Activated naive CD4-positive, alpha-beta T cell treated with anti-CD3 and anti-CD28 coated beads, Interleukin-2, amount 50 U/mL, for 72 hours (primary cell): ENCODE results near the gene KLF1. TPM values are rescaled to one million over a fixed set of nuclear protein-coding genes. Genes with fewer than 3 reads are reported as not detected.
"Not testable (repeated sequence)": the region's sequence is repeated elsewhere in the genome, so short reads cannot be mapped to it uniquely, and the experiment has no call there.

ENCODE experiments used
- ATAC-seq, 2 donors: fragments of 150-1000 bp; cut with Tn5 transposase; 2 replicates each; pipeline ENCODE4 v1.10.0; 2021; ENCODE audit warnings: mild to moderate bottlenecking in 2 of 2, moderate library complexity in 2 of 2
- DNase-seq, 2 donors: peaks; one replicate each; pipeline ENCODE4 v3.0.0; 2021 to 2022; ENCODE audit warnings: low spot score in 2 of 2
- H3K27ac Mint-ChIP-seq, 2 donors: one replicate each; pipeline ENCODE4 v1.8.0; 2022; ENCODE audit warnings: mild to moderate bottlenecking in 2 of 2, mixed read lengths in 2 of 2
- H3K36me3 Mint-ChIP-seq, 2 donors: one replicate each; pipeline ENCODE4 v1.8.0; 2022; ENCODE audit warnings: mixed read lengths in 2 of 2
- H3K9me3 Mint-ChIP-seq, 2 donors: one replicate each; pipeline ENCODE4 v1.8.0; 2022; ENCODE audit warnings: mixed read lengths in 2 of 2
- total RNA-seq, 2 donors: library from RNA; stranded (reverse); gene quantifications; one replicate each; pipeline ENCODE4 v1.2.3, GENCODE V29; 2022

KLF1 gene
- total RNA-seq, 2 donors from 2014 or later: 0.46 to 0.54 TPM

DNA sequence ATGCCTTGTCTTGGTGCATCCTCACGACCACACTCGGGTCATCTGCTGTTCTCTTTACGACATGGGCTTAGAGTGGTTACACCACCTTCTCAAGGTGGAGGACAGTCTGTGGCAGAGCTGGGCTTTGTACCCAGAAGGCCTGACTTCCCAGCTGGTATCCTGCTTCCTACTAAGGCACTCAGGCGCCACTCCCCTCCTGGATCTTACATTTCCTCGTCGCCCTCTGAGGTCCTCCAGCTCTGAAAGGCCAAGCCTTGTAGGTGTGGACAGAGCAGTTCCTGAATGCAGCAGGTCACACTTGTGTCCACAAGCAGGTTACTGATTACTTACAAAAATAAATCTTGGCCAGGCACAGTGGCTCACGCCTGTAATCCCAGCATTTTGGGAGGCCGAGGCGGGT lies 20.2 kb upstream of the KLF1 start:
- ATAC-seq (no peak), DNase-seq (no peak)
- Mint-ChIP-seq H3K27ac (peak overlapping the region in 1 of 2 donors; percentile 22), H3K9me3 (no peaks in the 10 kb centered on the region), H3K36me3 (no peaks in the 10 kb centered on the region)

DNA sequence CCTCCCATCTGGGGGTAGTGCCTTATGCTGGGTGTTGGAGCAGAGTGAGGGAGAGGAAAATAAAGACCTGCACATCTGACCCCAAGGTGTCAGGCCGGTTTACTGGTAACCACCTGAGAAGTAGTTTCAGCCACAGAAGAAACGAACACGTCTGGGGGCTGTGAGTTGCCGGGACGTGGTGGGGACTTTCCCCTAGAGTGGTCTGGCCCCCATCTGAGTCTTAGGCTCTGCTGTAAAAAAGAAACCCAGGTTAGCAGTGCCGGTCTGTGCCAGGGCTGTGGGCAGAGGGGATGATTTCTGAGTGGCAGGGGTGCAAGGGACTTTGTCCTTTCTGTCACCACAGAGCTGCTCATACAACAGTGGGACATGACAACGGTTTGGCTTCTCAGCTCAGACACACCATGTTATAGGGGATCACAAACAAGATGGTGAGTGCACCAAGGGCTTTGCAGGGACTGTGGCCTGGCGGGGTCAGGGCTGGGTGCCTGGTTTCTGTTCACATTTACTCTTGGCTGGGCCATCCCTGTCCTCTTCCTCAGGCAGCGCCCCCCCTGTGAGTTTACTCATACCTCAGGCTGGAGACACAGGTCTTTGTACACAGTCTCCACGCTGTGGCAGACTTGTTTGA lies 13.0 kb upstream of the KLF1 start:
- Mint-ChIP-seq H3K27ac (peak overlapping the region in 1 of 2 donors; percentile 39), H3K9me3 (no peaks in the 10 kb centered on the region), H3K36me3 (no peaks in the 10 kb centered on the region)
- ATAC-seq (peak; percentile 81 to 83), DNase-seq (peak in 1 of 2 donors; percentile 9)

DNA sequence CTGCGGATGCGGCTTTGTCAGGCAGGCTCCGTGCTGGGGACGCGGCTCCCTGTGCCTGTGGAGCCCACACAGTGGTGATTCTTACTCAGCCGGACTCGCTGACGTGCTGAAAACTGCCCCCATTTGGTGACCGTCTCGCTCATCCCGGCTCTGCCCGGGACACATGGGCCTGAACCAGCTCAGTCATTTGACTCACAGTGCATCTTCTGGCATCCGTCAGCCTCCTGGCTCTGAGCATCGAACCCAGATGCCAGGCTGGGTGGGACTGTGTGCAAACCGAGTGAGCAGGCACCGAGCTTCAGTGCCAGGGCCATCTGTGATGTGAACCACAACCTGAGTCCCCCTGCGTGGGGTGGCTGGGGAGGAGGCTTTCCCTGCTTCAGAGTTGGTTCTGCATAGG lies 9.5 kb upstream of the KLF1 start:
- peaks cover 0 to 3% of the 10 kb centered on the region in 2 donors for H3K36me3 Mint-ChIP-seq
- no peak for DNase-seq
- H3K27ac Mint-ChIP-seq: no peak overlapping the region
- ATAC-seq: no peak
- H3K9me3 Mint-ChIP-seq: no peaks in the 10 kb centered on the region

DNA sequence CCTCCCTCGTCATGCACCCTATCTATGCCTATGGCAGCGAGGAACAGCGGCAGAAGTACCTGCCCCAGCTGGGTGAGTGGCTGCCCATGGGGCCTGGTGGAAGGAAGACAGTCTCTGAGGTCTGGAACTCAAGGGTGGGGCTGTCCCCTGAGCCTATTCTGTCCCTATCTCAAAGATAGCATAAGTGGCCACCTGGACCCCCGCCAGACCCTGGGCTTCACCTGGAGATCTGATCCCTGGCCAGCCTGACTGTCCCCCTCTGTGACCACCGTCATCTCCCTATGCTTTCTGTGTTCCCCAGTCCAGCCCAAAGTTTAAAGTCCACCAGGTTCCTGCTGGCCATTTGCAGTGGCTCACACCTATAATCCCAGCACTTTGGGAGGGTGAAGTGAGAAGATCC lies 6.6 kb upstream of the KLF1 start:
- H3K27ac Mint-ChIP-seq: peak overlapping the region in 1 of 2 donors; percentile 55
- H3K36me3 Mint-ChIP-seq: peaks cover 5 to 9% of the 10 kb centered on the region in 2 donors
- no peaks in the 10 kb centered on the region for H3K9me3 Mint-ChIP-seq
- ATAC-seq (no peak), DNase-seq (no peak)

DNA sequence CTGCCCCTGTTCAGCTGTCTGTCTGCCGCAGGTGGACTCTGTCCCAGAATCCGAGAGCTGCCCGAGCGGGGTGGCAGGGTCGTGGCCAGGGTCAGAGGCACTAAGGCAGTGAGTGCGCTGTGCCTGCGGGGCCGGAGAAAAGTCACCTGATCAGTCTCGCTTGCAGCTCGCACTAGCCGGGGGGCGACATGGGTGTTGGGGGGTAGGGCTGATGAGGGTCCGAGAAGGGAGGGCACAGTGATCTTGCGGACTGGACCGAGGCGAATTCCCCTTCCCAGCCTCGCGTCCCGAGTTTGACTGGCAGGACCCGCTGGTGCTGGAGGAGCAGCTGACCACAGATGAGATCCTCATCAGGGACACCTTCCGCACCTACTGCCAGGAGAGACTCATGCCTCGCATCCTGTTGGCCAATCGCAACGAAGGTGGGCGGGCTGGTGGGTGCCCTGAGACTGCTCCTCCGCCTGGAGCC lies 4.6 kb upstream of the KLF1 start:
- H3K9me3 Mint-ChIP-seq: no peaks in the 10 kb centered on the region
- DNase-seq (no peak), ATAC-seq (no peak)

DNA sequence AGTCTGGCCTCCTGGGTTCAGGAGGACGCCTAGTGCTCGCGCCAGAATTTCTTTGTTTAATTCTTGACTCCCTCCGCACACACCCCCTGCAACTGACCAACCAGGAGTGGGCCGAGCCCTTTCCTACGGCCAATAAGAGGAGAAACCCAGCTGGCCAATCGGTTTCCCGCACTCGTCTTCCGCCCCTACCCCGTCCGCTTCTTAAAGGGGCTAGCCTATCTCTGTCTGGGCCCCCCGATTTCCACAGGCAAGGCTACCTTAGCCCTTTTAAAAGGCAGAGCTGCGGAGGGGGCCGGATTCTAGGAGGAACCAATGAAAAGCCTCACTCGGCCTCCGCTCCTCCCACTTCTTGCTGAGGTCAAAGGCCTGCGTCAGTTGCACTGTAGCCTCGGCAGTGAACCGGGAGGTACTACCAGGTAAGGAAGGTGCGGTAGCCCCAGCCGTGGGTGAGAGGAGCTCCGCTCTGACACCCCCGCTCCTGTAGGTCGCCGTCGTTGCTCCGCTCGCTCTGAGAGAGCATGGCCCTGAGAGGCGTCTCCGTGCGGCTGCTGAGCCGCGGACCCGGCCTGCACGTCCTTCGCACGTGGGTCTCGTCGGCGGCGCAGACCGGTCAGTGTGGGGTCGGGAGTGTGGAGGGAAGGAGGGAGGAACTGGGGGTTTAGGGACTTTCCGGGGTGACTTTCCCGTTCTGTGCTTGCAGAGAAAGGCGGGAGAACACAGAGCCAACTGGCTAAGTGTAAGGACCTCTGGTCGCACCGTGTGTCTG lies 4.0 kb upstream of the KLF1 start, which contains the start of gene GCDH:
Gene GCDH, plus strand, starts transcription at position 374 of the 766 bp plus-strand sequence. Its CDS starts 145 bp downstream, at position 519.
- ATAC-seq (peak; percentile 93 to 97), DNase-seq (peak; percentile 91 to 92)
- no peaks in the 10 kb centered on the region for H3K9me3 Mint-ChIP-seq
- peaks cover 5 to 9% of the 10 kb centered on the region in 2 donors for H3K36me3 Mint-ChIP-seq
- H3K27ac Mint-ChIP-seq: peak within 1 kb of the TSS; percentile 84 to 93

More for the DNA sequence above, 4.6 kb upstream of the KLF1 start:
- Mint-ChIP-seq H3K27ac (peak overlapping the region; percentile 84 to 93), H3K36me3 (peaks cover 5 to 9% of the 10 kb centered on the region in 2 donors)

DNA sequence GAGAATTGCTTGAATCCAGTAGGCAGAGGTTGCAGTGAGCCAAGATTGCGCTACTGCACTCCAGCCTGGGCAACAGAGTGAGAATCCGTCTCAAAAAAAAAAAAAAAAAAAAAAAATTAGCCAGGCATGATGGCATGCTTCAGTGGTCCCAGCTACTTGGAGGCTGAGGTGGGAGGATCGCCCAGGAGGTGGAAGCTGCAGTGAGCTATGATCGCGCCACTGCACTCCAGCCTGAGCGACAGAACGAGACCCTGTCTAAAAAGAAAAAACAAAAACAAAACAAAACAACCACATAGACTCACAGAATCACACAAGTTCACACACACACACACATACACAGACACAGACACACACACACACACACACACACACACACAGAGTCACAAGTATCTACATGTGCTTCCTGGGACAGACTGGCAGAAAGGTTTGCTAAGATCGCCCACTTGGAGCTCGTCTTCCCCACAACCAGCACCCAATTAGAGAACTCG lies 3.3 kb upstream of the KLF1 start:
- H3K9me3 Mint-ChIP-seq, H3K36me3 Mint-ChIP-seq, DNase-seq, ATAC-seq: not testable (repeated sequence)
- peak overlapping the region; percentile 84 to 93 for H3K27ac Mint-ChIP-seq

DNA sequence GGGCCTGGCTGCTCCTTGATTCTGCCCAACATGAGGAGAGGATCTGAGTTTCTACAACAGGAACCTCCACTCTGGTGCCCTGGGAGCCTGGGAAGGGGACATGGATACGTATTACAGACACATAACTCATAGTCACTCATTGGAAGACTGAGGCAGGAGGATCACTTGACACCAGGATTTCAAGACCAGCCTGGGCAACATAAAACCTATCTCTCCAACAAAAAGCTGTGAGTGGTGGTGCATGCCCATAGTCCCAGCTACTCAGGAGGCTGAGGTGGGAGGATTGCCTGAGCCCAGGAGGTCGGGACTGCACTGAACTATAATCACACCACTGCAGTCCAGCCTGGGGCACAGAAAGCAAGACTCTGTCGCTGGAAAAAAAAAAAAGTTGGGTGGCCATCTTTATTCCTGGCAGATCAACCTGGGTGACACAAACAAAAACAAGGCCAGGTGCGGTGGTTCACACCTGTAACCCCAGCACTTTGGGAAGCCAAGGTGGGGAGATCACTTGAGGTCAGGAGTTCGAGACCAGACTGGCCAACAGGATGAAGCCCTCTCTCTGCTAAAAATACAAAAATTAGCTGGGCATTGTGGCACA lies 1.1 kb upstream of the KLF1 start:
- no peak for ATAC-seq

DNA sequence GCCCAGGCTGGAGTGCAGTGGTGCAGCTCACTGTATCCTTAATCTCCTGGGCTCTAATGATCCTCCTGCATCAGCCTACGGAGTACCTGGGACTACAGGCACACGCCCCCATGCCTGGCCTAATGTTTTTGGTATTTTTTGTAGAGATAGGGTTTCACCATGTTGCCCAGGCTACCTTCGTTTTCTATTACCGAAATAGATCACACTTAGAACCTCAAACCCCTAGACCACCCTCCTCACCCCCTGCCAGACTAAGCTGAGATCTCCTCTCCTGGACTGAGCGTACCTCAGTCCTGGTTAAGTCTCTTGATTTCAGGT lies 391 bp downstream of the KLF1 start:
- ATAC-seq (no peak), DNase-seq (no peak)
- Mint-ChIP-seq H3K27ac (no peak overlapping the region), H3K9me3 (peaks cover 0 to 5% of the 10 kb centered on the region in 2 donors), H3K36me3 (peaks cover 7 to 11% of the 10 kb centered on the region in 2 donors)

More for the DNA sequence above, 1.1 kb upstream of the KLF1 start:
- H3K27ac Mint-ChIP-seq: no peak overlapping the region
- H3K9me3 Mint-ChIP-seq: peaks cover 0 to 5% of the 10 kb centered on the region in 2 donors
- H3K36me3 Mint-ChIP-seq: peaks cover 9 to 11% of the 10 kb centered on the region in 2 donors
- DNase-seq: no peak

DNA sequence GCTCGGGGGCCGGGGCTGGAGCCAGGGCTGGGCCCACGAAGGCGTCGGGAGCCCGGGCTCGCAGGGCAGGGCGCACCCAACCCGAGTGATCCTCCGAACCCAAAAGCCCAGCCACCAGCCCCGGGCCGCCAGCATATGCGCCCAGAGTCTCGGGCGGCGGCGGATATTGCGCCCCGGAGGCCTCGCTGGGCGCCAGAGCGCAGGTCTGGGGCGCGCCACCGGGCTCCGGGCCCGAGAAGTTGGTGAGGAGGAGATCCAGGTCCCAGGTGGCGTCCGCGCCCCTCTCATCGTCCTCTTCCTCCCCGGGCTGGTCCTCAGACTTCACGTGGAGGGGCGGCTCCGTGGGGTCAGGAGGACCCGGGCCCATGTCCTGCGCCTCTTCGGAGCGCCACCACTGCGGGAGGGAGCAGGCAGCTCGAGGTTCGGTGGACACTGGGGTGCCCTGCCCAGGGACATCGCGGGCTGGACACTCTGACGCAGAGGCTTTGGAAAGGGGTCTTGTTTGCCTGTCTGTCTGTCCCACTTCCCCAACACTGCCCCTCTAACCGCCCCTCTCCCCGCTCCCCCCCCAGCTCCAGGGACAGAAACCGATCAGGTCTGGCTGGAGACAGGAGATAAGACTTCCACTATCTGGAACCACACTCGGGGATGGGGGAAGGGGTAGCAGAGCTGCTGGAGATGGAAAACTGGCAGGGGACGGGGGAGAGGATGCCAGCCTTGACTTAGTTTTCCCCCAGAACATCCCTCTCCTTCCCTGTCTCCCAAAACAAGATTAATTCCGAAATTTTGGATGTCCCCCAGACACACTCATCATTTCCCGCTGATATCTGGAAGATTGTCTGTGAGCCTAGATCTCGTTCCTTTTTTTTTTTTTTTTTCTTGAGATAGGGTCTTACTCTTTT lies 1.0 kb downstream of the KLF1 start:
- H3K36me3 Mint-ChIP-seq: peaks cover 1 to 8% of the 10 kb centered on the region in 2 donors
- peaks cover 0 to 5% of the 10 kb centered on the region in 2 donors for H3K9me3 Mint-ChIP-seq
- no peak overlapping the region for H3K27ac Mint-ChIP-seq
- ATAC-seq (peak in 1 of 2 donors; percentile 18), DNase-seq (no peak)

DNA sequence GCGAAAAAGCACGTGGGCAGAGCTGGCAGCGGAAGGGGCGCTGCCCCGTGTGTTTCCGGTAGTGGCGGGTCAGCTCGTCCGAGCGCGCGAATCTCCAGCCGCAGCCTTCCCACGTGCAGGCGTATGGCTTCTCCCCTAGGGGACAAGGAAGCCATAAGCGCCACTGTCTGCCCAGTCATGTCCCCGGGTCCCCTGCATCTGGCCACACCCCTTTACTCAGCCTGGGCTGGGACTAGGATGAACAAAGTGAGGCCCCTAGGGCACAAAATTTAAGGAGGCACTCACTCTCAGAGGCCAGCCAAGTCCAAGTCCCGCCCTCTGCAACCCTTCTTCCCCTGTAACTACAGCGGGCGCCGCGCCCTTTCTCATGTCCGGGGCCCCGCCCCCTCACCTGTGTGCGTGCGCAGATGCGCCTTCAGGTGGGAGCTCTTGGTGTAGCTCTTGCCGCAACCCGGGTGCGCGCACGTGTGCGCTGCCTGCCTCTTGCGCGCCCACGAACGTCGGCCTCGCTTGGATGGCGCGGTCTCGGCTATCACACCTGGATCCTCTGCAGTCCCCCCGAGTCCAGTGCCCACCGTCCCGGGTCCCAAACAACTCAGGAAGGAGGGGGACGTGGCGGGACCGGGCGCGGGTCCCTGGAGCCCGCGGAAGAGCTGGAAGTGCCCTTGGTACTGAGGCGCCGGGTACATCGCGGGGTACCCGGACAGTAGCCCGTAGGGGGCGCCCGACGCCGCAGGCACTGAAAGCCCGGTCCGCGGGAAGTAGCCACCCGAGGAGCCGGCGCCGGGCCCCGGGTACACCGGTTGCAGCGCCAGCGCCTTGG lies 1.9 kb downstream of the KLF1 start:
- Mint-ChIP-seq H3K9me3 (peaks cover 0 to 5% of the 10 kb centered on the region in 2 donors), H3K36me3 (peaks cover 4 to 6% of the 10 kb centered on the region in 2 donors), H3K27ac (peak overlapping the region; percentile 85 to 90)
- peak; percentile 66 to 83 for ATAC-seq
- peak; percentile 92 to 98 for DNase-seq

DNA sequence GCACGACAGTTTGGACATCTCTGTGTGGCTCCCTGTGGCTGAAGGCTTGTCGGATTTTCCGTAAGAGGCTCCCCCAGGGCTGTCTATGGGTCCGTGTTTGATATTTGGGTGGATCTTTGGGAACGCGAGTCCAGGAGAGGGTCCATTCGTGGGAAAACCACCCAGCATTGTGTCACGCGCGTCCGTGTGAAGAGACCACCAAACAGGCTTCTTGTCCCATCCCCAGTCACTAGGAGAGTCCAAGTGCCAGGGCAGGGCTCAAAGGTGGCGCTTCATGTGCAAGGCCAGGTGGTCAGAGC lies 2.4 kb downstream of the KLF1 start:
- DNase-seq (no peak), ATAC-seq (no peak)
- Mint-ChIP-seq H3K36me3 (peaks cover 4 to 6% of the 10 kb centered on the region in 2 donors), H3K9me3 (peaks cover 0 to 5% of the 10 kb centered on the region in 2 donors), H3K27ac (peak overlapping the region in 1 of 2 donors; percentile 85)

DNA sequence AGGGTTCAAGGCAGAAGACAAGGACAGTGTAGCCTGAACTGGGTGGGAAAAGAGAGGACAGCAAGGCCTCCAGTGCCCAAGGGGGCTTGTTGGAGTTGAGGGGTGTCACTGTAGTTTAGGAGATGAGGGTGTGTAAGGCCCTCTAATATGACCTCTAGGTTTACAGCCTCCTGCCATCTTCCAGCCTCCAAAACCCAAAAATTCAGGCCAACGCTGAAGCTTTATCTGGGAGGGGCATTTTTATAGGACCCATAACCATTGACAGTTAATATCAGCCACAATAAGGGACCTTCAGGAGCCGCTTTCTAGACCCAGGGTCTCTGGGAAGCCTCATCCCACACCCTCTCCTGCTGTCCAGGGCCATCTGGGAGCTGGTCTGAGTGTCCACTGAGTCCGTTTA lies 2.8 kb downstream of the KLF1 start:
- Mint-ChIP-seq H3K9me3 (peaks cover 0 to 5% of the 10 kb centered on the region in 2 donors), H3K27ac (peak overlapping the region in 1 of 2 donors; percentile 85), H3K36me3 (peaks cover 4 to 6% of the 10 kb centered on the region in 2 donors)
- DNase-seq: no peak
- no peak for ATAC-seq

DNA sequence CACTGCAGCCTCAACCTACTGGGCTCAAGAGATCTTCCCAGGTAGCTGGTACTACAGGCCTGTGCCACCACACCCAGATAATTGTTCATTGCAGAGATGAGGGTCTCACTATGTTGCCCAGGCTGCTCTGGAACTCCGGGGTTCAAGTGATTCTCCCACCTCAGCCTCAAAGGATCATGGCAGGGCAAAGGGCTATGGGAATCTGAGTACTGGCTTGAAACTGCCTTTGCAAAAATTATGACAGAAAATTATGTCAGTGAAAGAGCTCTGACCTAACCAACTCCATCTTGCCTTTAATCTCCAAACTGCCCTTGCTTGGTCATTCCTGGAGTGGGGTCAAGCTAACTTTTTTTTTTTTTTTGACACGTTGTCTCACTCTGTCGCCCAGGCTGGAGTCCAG lies 4.4 kb downstream of the KLF1 start:
- DNase-seq (no peak), ATAC-seq (no peak)
- Mint-ChIP-seq H3K27ac (peak overlapping the region in 1 of 2 donors; percentile 88), H3K9me3 (peaks cover 0 to 5% of the 10 kb centered on the region in 2 donors), H3K36me3 (peaks cover 11 to 15% of the 10 kb centered on the region in 2 donors)

DNA sequence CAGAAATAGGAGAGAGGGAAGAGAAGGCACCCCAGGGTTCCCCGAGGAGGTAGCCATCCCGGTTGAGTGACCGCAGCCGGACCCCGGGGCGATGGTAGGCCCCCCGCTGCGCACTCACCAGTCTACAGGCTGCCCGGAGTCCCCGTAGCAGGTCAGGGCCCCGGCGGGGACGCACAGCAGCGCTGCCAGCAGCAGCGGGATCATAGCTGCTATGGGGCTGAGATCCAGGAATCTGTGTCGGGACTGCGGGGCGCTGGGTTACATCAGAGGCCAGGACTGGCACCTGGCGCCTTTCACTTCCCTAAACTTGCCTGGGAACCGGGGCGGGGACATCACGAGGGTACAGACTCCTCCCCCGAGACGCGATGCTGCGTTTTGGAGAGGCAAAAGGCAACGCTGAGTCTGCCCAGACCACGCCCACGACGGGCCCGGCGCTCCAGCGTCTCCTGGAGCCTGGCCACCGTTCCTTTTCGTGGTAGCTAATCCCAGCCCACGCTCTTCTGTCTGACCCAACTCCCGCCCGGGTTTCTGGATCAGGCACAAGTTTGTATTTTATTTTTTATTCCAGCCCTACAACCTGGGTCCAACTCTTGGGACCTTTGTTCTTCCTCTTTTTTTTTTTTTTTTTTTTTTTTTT lies 5.7 kb downstream of the KLF1 start, which contains the start of gene DNASE2:
Gene DNASE2, minus strand, starts transcription at position 278 of the 637 bp plus-strand sequence. Its CDS starts 74 bp downstream, at position 204.
- Mint-ChIP-seq H3K36me3 (peaks cover 11 to 15% of the 10 kb centered on the region in 2 donors), H3K27ac (peak within 1 kb of the TSS; percentile 88 to 95), H3K9me3 (peaks cover 0 to 5% of the 10 kb centered on the region in 2 donors)
- peak; percentile 73 to 83 for ATAC-seq
- peak; percentile 92 to 94 for DNase-seq
